SK-N-MC (cell line): ENCODE data around the gene SDHAF1.

ENCODE experiments used
- EZH2 ChIP-seq: fragments of 200-600 bp; sonication (generic); IDR thresholded peaks from one replicate; pipeline ENCODE4 v1.6.1; 2017; ENCODE audit warnings: antibody characterized with exemption
- POLR2AphosphoS5 ChIP-seq: IDR thresholded peaks from 2 replicates; pipeline ENCODE4 v1.6.1; 2012; ENCODE audit warnings: mild to moderate bottlenecking, low read depth, low read length, borderline replicate concordance

DNA sequence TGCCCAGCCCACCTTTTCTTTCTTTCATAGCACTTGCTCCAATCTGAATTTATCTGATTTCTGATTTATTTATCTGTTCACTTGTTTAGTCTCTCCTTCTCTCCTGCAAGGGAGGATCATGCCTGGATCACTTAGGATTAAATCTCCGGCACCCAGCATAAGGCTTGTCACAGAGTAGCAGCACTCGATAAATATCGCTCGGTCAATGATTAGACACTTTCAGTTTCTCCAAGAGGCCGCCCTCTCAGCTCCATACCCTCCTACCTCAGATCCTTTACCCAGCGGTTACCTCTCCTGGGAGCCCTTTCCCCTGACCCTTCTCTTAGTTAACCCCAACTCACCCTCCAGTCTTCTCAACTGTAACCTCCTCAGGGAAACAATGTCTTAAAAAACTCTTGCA is 36.3 kb downstream of the SDHAF1 start:
- no peak for TF ChIP-seq POLR2AphosphoS5
- TF ChIP-seq EZH2: no peak
